CD4-positive, CD25-positive, alpha-beta regulatory T cell (primary cell): ENCODE results near the gene NAV2. TPM values are rescaled to one million over a fixed set of nuclear protein-coding genes. Genes with fewer than 3 reads are reported as not detected.
"Not testable (repeated sequence)": the region's sequence is repeated elsewhere in the genome, so short reads cannot be mapped to it uniquely, and the experiment has no call there.

Source experiments
- ATAC-seq, 2 donors: fragments of 150-1000 bp; cut with Tn5 transposase; one replicate each; pipeline ENCODE4 v1.10.0; 2021; ENCODE audit warnings: low read depth in 2 of 2, moderate number of reproducible peaks in 2 of 2, moderate library complexity in 1 of 2
- DNase-seq, 3 donors: peaks; one replicate each; pipeline versions ENCODE4 v3.0.0 to v3.0.0-alpha.2; 2012 to 2022; ENCODE audit warnings: mixed read lengths in 1 of 3
- H3K27ac ChIP-seq: one replicate; pipeline ENCODE4 v1.7.0; 2013; ENCODE audit warnings: mild to moderate bottlenecking, low read length; ENCODE audit not compliant: insufficient read depth, poor library complexity, severe bottlenecking
- H3K27me3 ChIP-seq: one replicate; pipeline ENCODE4 v1.7.0; 2013; ENCODE audit warnings: low read length; ENCODE audit not compliant: control insufficient read depth, insufficient read depth
- H3K36me3 ChIP-seq: one replicate; pipeline ENCODE4 v1.7.0; 2013; ENCODE audit warnings: mild to moderate bottlenecking, low read length, moderate library complexity; ENCODE audit not compliant: control insufficient read depth, insufficient read depth
- H3K4me1 ChIP-seq: 2 replicates; pipeline ENCODE4 v1.7.0; 2013; ENCODE audit warnings: mild to moderate bottlenecking, low read length; ENCODE audit not compliant: insufficient read depth, control insufficient read depth, poor library complexity, severe bottlenecking
- H3K4me3 ChIP-seq: one replicate; pipeline ENCODE4 v1.7.0; 2013; ENCODE audit warnings: low read depth, mild to moderate bottlenecking, low read length, moderate library complexity
- H3K9me3 ChIP-seq, 2 experiments: 1 replicate in 1 of 2; 2 replicates in 1 of 2; pipeline ENCODE4 v1.7.0; 2013; ENCODE audit warnings: low read length in 2 of 2, mild to moderate bottlenecking in 1 of 2, moderate library complexity in 1 of 2; ENCODE audit not compliant: control insufficient read depth in 2 of 2
- H3K27ac Mint-ChIP-seq, 3 donors: one replicate each; pipeline ENCODE4 v1.8.0; 2020 to 2022; ENCODE audit warnings: mild to moderate bottlenecking in 3 of 3, mixed read lengths in 3 of 3, moderate library complexity in 2 of 3
- H3K27me3 Mint-ChIP-seq: one replicate; pipeline ENCODE4 v1.8.0; 2022; ENCODE audit warnings: mild to moderate bottlenecking, mixed read lengths
- H3K36me3 Mint-ChIP-seq: one replicate; pipeline ENCODE4 v1.8.0; 2020; ENCODE audit warnings: mixed read lengths
- H3K4me1 Mint-ChIP-seq, 4 donors: one replicate each; pipeline ENCODE4 v1.8.0; 2020 to 2022; ENCODE audit warnings: mixed read lengths in 4 of 4, mild to moderate bottlenecking in 1 of 4
- H3K4me3 Mint-ChIP-seq, 4 donors: one replicate each; pipeline ENCODE4 v1.8.0; 2020 to 2022; ENCODE audit warnings: mild to moderate bottlenecking in 4 of 4, mixed read lengths in 4 of 4, moderate library complexity in 3 of 4
- H3K9me3 Mint-ChIP-seq, 7 donors: one replicate each; pipeline ENCODE4 v1.8.0; 2020 to 2022; ENCODE audit warnings: mixed read lengths in 7 of 7, mild to moderate bottlenecking in 3 of 7, moderate library complexity in 2 of 7
- polyA plus RNA-seq, 4 donors: library from polyadenylated mRNA; unstranded; fragments of 300-500 nt; fragmentation: Illumina TruSeq; gene quantifications; one replicate each; pipeline ENCODE4 v1.2.3, GENCODE V29; 2021
- total RNA-seq: library from RNA; stranded (reverse); gene quantifications from one replicate; pipeline ENCODE4 v1.2.3, GENCODE V29; 2022

NAV2 gene
- total and polyA plus RNA-seq, 5 donors from 2014 or later: 0.14 to 0.59 (median 0.36) TPM; not detected in 2

DNA sequence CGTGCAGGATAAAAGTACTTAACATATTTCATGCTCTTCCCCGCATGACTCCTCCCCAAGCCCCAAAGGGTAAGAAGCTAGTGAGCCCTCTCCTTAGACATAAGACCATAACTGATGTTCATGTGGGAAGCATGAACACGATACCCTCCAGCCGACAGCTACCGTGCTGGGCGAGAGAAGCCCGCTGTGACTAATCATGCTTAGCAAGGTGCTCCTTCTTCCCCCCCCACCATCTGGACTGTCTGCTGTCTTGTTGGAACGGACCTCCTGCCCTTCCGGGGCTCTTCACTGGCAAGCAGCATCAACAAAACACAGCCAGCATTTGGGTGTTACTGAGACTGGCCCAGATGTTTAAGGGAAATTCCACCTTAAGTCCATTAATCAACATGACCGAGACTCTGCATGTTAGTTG lies 247.0 kb downstream of the NAV2 start:
- Mint-ChIP-seq H3K36me3 (no peaks in the 10 kb centered on the region), H3K27ac (no peak overlapping the region), H3K9me3 (peaks cover 0 to 4% (median 0%) of the 10 kb centered on the region in 7 donors), H3K27me3 (peaks cover 5% of the 10 kb centered on the region), H3K4me1 (peaks cover 0 to 5% (median 0%) of the 10 kb centered on the region in 4 donors), H3K4me3 (no peak overlapping the region)
- H3K27ac ChIP-seq: no peak overlapping the region
- H3K27me3 ChIP-seq: no peaks in the 10 kb centered on the region
- H3K36me3 ChIP-seq: no peaks in the 10 kb centered on the region
- no peak for DNase-seq
- H3K4me1 ChIP-seq: no peaks in the 10 kb centered on the region
- H3K9me3 ChIP-seq: no peaks in the 10 kb centered on the region
- no peak for ATAC-seq
- H3K4me3 ChIP-seq: no peak overlapping the region

GRCh38 chr11:19960410-19960809 lies 247.8 kb downstream of the NAV2 start:
- not testable (repeated sequence) for H3K27me3 Mint-ChIP-seq, H3K27ac ChIP-seq, DNase-seq, H3K4me1 Mint-ChIP-seq, H3K9me3 ChIP-seq, ATAC-seq, H3K4me3 ChIP-seq, H3K27ac Mint-ChIP-seq, H3K36me3 ChIP-seq, H3K36me3 Mint-ChIP-seq, H3K4me3 Mint-ChIP-seq, H3K4me1 ChIP-seq, H3K9me3 Mint-ChIP-seq, H3K27me3 ChIP-seq

GRCh38 chr11:19961225-19961624 lies 248.6 kb downstream of the NAV2 start:
- Histone ChIP-seq H3K9me3 (no peaks in the 10 kb centered on the region), H3K4me1 (no peaks in the 10 kb centered on the region), H3K36me3 (no peaks in the 10 kb centered on the region), H3K27me3 (no peaks in the 10 kb centered on the region), H3K4me3 (no peak overlapping the region), H3K27ac (no peak overlapping the region)
- DNase-seq: no peak
- Mint-ChIP-seq H3K27me3 (peaks cover 5% of the 10 kb centered on the region), H3K4me3 (no peak overlapping the region), H3K36me3 (no peaks in the 10 kb centered on the region), H3K4me1 (peaks cover 0 to 5% (median 0%) of the 10 kb centered on the region in 4 donors), H3K9me3 (peaks cover 0 to 4% (median 0%) of the 10 kb centered on the region in 7 donors), H3K27ac (no peak overlapping the region)
- no peak for ATAC-seq

- Histone ChIP-seq H3K4me3 (no peak overlapping the region), H3K4me1 (no peaks in the 10 kb centered on the region), H3K9me3 (no peaks in the 10 kb centered on the region), H3K27me3 (no peaks in the 10 kb centered on the region), H3K27ac (no peak overlapping the region), H3K36me3 (no peaks in the 10 kb centered on the region)
- Mint-ChIP-seq H3K36me3 (no peaks in the 10 kb centered on the region), H3K27me3 (peaks cover 5% of the 10 kb centered on the region), H3K4me3 (no peak overlapping the region), H3K27ac (no peak overlapping the region), H3K9me3 (peaks cover 0 to 4% (median 0%) of the 10 kb centered on the region in 7 donors), H3K4me1 (peaks cover 0 to 5% (median 0%) of the 10 kb centered on the region in 4 donors)
- no peak for DNase-seq
- ATAC-seq: no peak
These were observed 249.6 kb downstream of the NAV2 start for GRCh38 chr11:19962053-19962800.

GRCh38 chr11:19962801-19963175 lies 250.2 kb downstream of the NAV2 start:
- Mint-ChIP-seq H3K9me3 (peaks cover 0 to 4% (median 0%) of the 10 kb centered on the region in 7 donors), H3K27ac (no peak overlapping the region), H3K4me1 (peaks cover 0 to 5% (median 0%) of the 10 kb centered on the region in 4 donors), H3K36me3 (no peaks in the 10 kb centered on the region), H3K27me3 (peaks cover 5% of the 10 kb centered on the region), H3K4me3 (no peak overlapping the region)
- Histone ChIP-seq H3K27ac (no peak overlapping the region), H3K4me3 (no peak overlapping the region), H3K27me3 (no peaks in the 10 kb centered on the region), H3K4me1 (no peaks in the 10 kb centered on the region), H3K9me3 (no peaks in the 10 kb centered on the region), H3K36me3 (no peaks in the 10 kb centered on the region)
- DNase-seq (no peak), ATAC-seq (no peak)

GRCh38 chr11:19963697-19964387 lies 251.2 kb downstream of the NAV2 start:
- ATAC-seq: no peak

DNA sequence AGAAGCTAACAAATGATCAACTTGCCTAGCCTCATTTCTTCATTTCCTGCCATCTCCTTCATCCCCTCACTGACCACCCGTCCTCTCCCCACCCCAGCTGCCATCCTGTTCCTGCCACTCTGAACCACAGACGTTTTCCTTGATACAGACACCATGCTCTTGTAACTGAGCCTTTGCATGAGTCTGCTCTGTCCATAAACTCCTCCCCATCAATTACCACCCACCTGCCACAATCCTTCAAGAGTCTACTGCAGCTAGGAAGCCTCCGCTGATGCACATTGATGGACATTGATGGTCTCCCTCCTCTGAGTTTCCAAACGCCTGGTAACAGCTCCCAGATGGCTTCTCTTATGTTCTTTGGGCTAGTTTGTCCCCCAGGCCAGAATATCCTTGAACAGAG lies 253.8 kb downstream of the NAV2 start:
- ATAC-seq (no peak), DNase-seq (no peak)
- no peaks in the 10 kb centered on the region for H3K9me3 ChIP-seq
- H3K4me1 Mint-ChIP-seq: peaks cover 0 to 5% (median 0%) of the 10 kb centered on the region in 4 donors
- H3K27ac Mint-ChIP-seq: no peak overlapping the region
- no peaks in the 10 kb centered on the region for H3K36me3 Mint-ChIP-seq
- no peak overlapping the region for H3K27ac ChIP-seq
- no peak overlapping the region for H3K4me3 Mint-ChIP-seq
- H3K27me3 Mint-ChIP-seq: no peaks in the 10 kb centered on the region
- peaks cover 0 to 2% (median 0%) of the 10 kb centered on the region in 7 donors for H3K9me3 Mint-ChIP-seq
- H3K27me3 ChIP-seq: no peaks in the 10 kb centered on the region
- no peak overlapping the region for H3K4me3 ChIP-seq
- H3K4me1 ChIP-seq: no peaks in the 10 kb centered on the region
- H3K36me3 ChIP-seq: no peaks in the 10 kb centered on the region

More at GRCh38 chr11:19963697-19964387, 251.2 kb downstream of the NAV2 start:
- Mint-ChIP-seq H3K27me3 (peaks cover 1% of the 10 kb centered on the region), H3K27ac (no peak overlapping the region), H3K4me3 (no peak overlapping the region), H3K36me3 (no peaks in the 10 kb centered on the region), H3K9me3 (peaks cover 0 to 4% (median 0%) of the 10 kb centered on the region in 7 donors), H3K4me1 (peaks cover 0 to 5% (median 0%) of the 10 kb centered on the region in 4 donors)
- Histone ChIP-seq H3K27me3 (no peaks in the 10 kb centered on the region), H3K9me3 (no peaks in the 10 kb centered on the region), H3K4me3 (no peak overlapping the region), H3K27ac (no peak overlapping the region), H3K4me1 (no peaks in the 10 kb centered on the region), H3K36me3 (no peaks in the 10 kb centered on the region)
- no peak for DNase-seq
